ENCODE measurements around the gene ERP44. TPM values are rescaled to one million over a fixed set of nuclear protein-coding genes. Genes with fewer than 3 reads are reported as not detected.

ERP44 gene
- total RNA-seq: 10.7 and 15.0 TPM in 2 replicates

GRCh38 chr9:100098887-100099721 is at the start of gene ERP44, which contains the start of gene INVS:
TSS of gene ERP44 (minus strand) at chr9:100099000. CDS start at chr9:100098840, 160 bp downstream.
TSS of gene INVS (plus strand) at chr9:100099243. CDS start at chr9:100104522, 5,279 bp downstream.

Other genes starting within 250 kb of the ERP44 start
- 16.0 and 19.6 TPM in 2 replicates for gene STX17, start 192.3 kb downstream of the ERP44 start, total RNA-seq
- 17.2 and 17.6 TPM in 2 replicates for gene INVS, start 243 bp upstream of the ERP44 start, total RNA-seq